ENCODE results near the gene PKD1. TPM values are rescaled to one million over a fixed set of nuclear protein-coding genes. Genes with fewer than 3 reads are reported as not detected.
A peak's percentile ranks its signal among the peaks of the same experiment; 100 is the strongest.

Gene PKD1
- total and polyA plus RNA-seq, 7 donors = 10.6 to 372 (median 81.6) TPM

DNA sequence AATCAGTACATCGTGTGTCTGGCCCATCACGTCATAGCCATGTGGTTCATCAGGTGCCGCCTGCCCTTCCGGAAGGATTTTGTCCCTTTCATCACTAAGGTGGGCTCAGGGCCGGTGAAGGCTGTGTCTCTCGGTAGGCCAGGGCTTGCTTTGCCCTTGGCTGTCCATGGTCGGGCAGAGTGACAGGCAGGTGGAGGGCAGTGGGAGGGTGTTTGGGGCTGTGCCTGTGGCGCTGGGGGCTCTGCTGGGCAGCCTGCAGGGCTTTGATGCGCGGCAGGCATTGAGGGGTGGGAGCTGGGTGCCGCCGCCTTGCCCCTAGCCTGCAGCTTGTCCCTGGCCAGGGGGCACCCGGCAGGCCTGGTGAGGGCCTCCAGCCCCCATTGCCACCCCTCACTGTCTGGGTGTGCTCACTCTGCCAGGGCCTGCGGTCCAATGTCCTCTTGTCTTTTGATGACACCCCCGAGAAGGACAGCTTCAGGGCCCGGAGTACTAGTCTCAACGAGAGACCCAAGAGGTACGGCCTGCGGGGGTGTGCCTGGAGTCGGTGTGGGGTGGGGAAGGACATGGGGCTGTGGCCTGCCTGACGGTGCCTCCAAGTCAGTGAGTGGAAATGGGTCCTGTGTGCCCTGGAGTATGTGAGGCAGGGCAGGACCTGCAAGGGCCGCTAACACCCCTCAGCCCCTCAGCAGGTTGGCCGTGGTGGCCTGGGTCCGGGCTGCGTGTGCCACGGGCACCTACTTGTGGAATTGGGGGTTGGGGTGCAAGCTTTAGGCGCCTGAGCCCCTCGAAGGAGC is 59.4 kb downstream of the PKD1 start:
- Histone ChIP-seq H3K27ac (no peak overlapping the region), H3K36me3 (peaks cover 45 to 93% (median 61%) of the 10 kb centered on the region in 4 donors), H3K4me1 (peaks cover 0 to 4% (median 0%) of the 10 kb centered on the region in 4 donors), H3K4me3 (no peak overlapping the region), H3K9me3 (no peaks in the 10 kb centered on the region), H3K27me3 (no peaks in the 10 kb centered on the region)
- TF ChIP-seq POLR2AphosphoS5 (IDR thresholded peaks at IDR 0.05) (no peak), EP300 (IDR thresholded peaks at IDR 0.05) (no peak), POLR2A (IDR thresholded peaks at IDR 0.05) (no peak)
- TF ChIP-seq, protein P1, sequence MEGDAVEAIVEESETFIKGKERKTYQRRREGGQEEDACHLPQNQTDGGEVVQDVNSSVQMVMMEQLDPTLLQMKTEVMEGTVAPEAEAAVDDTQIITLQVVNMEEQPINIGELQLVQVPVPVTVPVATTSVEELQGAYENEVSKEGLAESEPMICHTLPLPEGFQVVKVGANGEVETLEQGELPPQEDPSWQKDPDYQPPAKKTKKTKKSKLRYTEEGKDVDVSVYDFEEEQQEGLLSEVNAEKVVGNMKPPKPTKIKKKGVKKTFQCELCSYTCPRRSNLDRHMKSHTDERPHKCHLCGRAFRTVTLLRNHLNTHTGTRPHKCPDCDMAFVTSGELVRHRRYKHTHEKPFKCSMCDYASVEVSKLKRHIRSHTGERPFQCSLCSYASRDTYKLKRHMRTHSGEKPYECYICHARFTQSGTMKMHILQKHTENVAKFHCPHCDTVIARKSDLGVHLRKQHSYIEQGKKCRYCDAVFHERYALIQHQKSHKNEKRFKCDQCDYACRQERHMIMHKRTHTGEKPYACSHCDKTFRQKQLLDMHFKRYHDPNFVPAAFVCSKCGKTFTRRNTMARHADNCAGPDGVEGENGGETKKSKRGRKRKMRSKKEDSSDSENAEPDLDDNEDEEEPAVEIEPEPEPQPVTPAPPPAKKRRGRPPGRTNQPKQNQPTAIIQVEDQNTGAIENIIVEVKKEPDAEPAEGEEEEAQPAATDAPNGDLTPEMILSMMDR (IDR thresholded peaks at IDR 0.05) = no peak
- no peak for DNase-seq
- intact Hi-C loops (cut with DNase I) = no loop called here
- 94 to 95% methylated on average over 28 of the region's 28 CpGs for WGBS, 2 donors

DNA sequence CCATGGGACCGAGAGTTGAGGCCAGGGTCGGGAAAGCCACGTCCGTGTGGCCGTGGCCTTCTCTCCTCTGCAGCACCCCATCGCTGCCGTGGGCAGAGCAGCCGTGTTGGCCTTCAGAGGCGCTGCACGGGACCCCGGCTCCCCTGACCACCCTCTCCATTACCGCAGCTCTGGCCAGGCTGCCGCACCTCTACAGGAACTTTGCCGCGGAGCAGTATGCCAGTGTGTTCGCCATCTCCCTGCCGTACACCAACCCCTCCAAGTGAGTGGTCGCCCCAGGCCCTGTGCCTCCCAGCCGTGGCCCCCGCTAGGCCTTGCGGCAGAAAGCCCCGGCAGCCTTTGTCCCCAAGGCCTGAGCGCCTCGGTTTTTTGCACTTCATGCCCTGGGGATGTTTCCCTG is 60.1 kb downstream of the PKD1 start:
- 95 to 96% methylated on average over 24 of the region's 24 CpGs for WGBS, 2 donors
- peaks cover 0 to 4% (median 0%) of the 10 kb centered on the region in 4 donors for H3K4me1 ChIP-seq
- intact Hi-C loops (cut with DNase I) = no loop called here
- DNase-seq = no peak
- no peak for TF ChIP-seq POLR2A (IDR thresholded peaks at IDR 0.05)
- TF ChIP-seq, protein P1 (IDR thresholded peaks at IDR 0.05) = no peak
- TF ChIP-seq EP300 (IDR thresholded peaks at IDR 0.05) = no peak
- no peak for TF ChIP-seq POLR2AphosphoS5 (IDR thresholded peaks at IDR 0.05)
- H3K36me3 ChIP-seq = peaks cover 47 to 96% (median 60%) of the 10 kb centered on the region in 4 donors
- H3K27me3 ChIP-seq = no peaks in the 10 kb centered on the region
- no peak overlapping the region for H3K27ac ChIP-seq
- no peaks in the 10 kb centered on the region for H3K9me3 ChIP-seq
- H3K4me3 ChIP-seq = no peak overlapping the region

DNA sequence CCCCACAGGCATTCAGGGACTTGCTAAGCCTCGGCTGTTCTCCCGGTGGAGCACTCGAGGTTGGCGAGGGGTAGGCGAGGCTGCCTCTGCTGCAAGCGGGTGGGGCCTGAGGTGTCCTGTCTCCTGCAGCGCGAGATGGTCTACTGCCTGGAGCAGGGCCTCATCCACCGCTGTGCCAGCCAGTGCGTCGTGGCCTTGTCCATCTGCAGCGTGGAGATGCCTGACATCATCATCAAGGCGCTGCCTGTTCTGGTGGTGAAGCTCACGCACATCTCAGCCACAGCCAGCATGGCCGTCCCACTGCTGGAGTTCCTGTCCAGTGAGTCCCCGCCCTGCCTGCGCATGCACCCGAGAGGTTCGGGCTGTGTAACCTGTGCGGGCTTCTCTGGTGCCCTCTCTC is 61.6 kb downstream of the PKD1 start:
- no peaks in the 10 kb centered on the region for H3K27me3 ChIP-seq
- 93 to 96% methylated on average over 20 of the region's 20 CpGs for WGBS, 2 donors
- H3K4me3 ChIP-seq = no peak overlapping the region
- H3K9me3 ChIP-seq = no peaks in the 10 kb centered on the region
- no peak for DNase-seq
- peaks cover 0 to 4% (median 0%) of the 10 kb centered on the region in 4 donors for H3K4me1 ChIP-seq
- H3K36me3 ChIP-seq = peaks cover 41 to 94% (median 55%) of the 10 kb centered on the region in 4 donors
- H3K27ac ChIP-seq = no peak overlapping the region
- TF ChIP-seq EP300 (IDR thresholded peaks at IDR 0.05) (no peak), POLR2A (IDR thresholded peaks at IDR 0.05) (no peak), POLR2AphosphoS5 (IDR thresholded peaks at IDR 0.05) (no peak)
- TF ChIP-seq, protein P1 (IDR thresholded peaks at IDR 0.05) = no peak
- intact Hi-C loops (cut with DNase I) = no loop called here

DNA sequence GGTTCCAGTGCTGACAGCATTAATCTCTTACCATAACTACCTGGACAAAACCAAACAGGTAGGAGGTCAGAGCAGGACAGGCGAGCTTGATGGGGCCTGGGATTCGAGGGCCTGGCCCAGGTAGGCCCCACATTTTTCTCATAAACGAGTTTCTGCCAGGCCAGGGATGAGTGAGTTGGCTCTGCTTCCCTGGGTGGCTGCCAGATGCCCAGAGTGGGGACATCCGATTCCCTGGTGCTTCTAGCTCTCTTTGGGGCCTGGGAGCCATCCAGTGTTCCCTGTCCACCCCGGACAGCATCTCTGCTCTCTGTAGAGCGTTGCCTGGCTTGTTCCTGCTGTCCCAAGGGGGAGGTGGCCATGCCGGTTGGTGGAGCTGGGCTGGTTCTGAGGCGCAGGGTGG is 62.8 kb downstream of the PKD1 start:
- WGBS, 2 donors = 88 to 89% methylated on average over 8 of the region's 8 CpGs
- H3K27ac ChIP-seq = peak overlapping the region in 2 of 4 donors; percentile 39 to 52
- DNase-seq = no peak
- no peaks in the 10 kb centered on the region for H3K27me3 ChIP-seq
- intact Hi-C loops (cut with DNase I) = no loop called here
- no peak overlapping the region for H3K4me3 ChIP-seq
- peaks cover 0 to 4% (median 0%) of the 10 kb centered on the region in 4 donors for H3K4me1 ChIP-seq
- H3K36me3 ChIP-seq = peaks cover 39 to 94% (median 50%) of the 10 kb centered on the region in 4 donors
- no peak for TF ChIP-seq POLR2AphosphoS5 (IDR thresholded peaks at IDR 0.05)
- TF ChIP-seq, protein P1 (IDR thresholded peaks at IDR 0.05) = no peak
- no peak for TF ChIP-seq POLR2A (IDR thresholded peaks at IDR 0.05)
- TF ChIP-seq EP300 (IDR thresholded peaks at IDR 0.05) = no peak
- H3K9me3 ChIP-seq = no peaks in the 10 kb centered on the region

Measured in sigmoid colon (tissue), 7 donors.